CD8-positive, alpha-beta memory T cell (primary cell): ENCODE results near the gene ZFP3. TPM values are rescaled to one million over a fixed set of nuclear protein-coding genes. Genes with fewer than 3 reads are reported as not detected.
"Not testable (repeated sequence)": the region's sequence is repeated elsewhere in the genome, so short reads cannot be mapped to it uniquely, and the experiment has no call there.

Experiments used
- CTCF ChIA-PET: fragments of 350-600 bp; sonication (Branson Sonifier 250); formaldehyde crosslinking; loops from one replicate; lab custom pipeline; 2021; ENCODE audit warnings: antibody characterized with exemption; lab: Charles Lee
- POLR2A ChIA-PET: fragments of 350-600 bp; sonication (Branson Sonifier 250); formaldehyde crosslinking; loops from one replicate; lab custom pipeline; 2021; ENCODE audit warnings: antibody characterized with exemption; lab: Charles Lee
- DNase-seq, 5 donors: peaks; one replicate each; pipeline versions ENCODE4 v3.0.0 to v3.0.0-alpha.2; 2020 to 2022; ENCODE audit warnings: mixed read lengths in 1 of 5
- H3K27ac ChIP-seq: one replicate; pipeline ENCODE4 v1.7.0; 2013; ENCODE audit warnings: low read depth, mild to moderate bottlenecking, low read length, moderate library complexity
- H3K27me3 ChIP-seq: 2 replicates; pipeline ENCODE4 v1.7.0; 2013; ENCODE audit warnings: low read length, mild to moderate bottlenecking; ENCODE audit not compliant: insufficient read depth, poor library complexity, severe bottlenecking
- H3K36me3 ChIP-seq: 2 replicates; pipeline ENCODE4 v1.7.0; 2013; ENCODE audit warnings: mild to moderate bottlenecking, low read length, moderate library complexity; ENCODE audit not compliant: insufficient read depth
- H3K4me1 ChIP-seq: 2 replicates; pipeline ENCODE4 v1.7.0; 2013; ENCODE audit warnings: mild to moderate bottlenecking, low read length, moderate library complexity; ENCODE audit not compliant: insufficient read depth
- H3K4me3 ChIP-seq: 2 replicates; pipeline ENCODE4 v1.7.0; 2013; ENCODE audit warnings: mild to moderate bottlenecking, low read length
- H3K9me3 ChIP-seq: 2 replicates; pipeline ENCODE4 v1.7.0; 2013; ENCODE audit warnings: mild to moderate bottlenecking, low read length
- H3K27ac Mint-ChIP-seq, 8 donors: one replicate each; pipeline ENCODE4 v1.8.0; 2020 to 2021; ENCODE audit warnings: mixed read lengths in 8 of 8, mild to moderate bottlenecking in 6 of 8, inconsistent platforms in 3 of 8, moderate library complexity in 3 of 8
- H3K27me3 Mint-ChIP-seq, 2 donors: one replicate each; pipeline ENCODE4 v1.8.0; 2020 to 2021; ENCODE audit warnings: mixed read lengths in 2 of 2, mild to moderate bottlenecking in 1 of 2, moderate library complexity in 1 of 2
- H3K36me3 Mint-ChIP-seq, 3 donors: one replicate each; pipeline ENCODE4 v1.8.0; 2020 to 2021; ENCODE audit warnings: mixed read lengths in 3 of 3, inconsistent platforms in 1 of 3, mild to moderate bottlenecking in 1 of 3
- H3K4me1 Mint-ChIP-seq, 3 donors: one replicate each; pipeline ENCODE4 v1.8.0; 2020 to 2021; ENCODE audit warnings: mixed read lengths in 3 of 3, inconsistent platforms in 1 of 3, mild to moderate bottlenecking in 1 of 3
- H3K4me3 Mint-ChIP-seq, 7 donors: one replicate each; pipeline ENCODE4 v1.8.0; 2020 to 2021; ENCODE audit warnings: mixed read lengths in 7 of 7, mild to moderate bottlenecking in 6 of 7, moderate library complexity in 4 of 7, inconsistent platforms in 2 of 7
- H3K9me3 Mint-ChIP-seq, 5 donors: one replicate each; pipeline ENCODE4 v1.8.0; 2020 to 2022; ENCODE audit warnings: mixed read lengths in 5 of 5, mild to moderate bottlenecking in 3 of 5, moderate library complexity in 2 of 5, inconsistent platforms in 1 of 5
- polyA plus RNA-seq: library from polyadenylated mRNA; unstranded; fragments of 300-500 nt; fragmentation: Illumina TruSeq; gene quantifications from one replicate; pipeline ENCODE4 v1.2.3, GENCODE V29; 2021
- total RNA-seq, 2 experiments: library from RNA; stranded (reverse); gene quantifications; one replicate each; pipeline ENCODE4 v1.2.3, GENCODE V29; 2021

The ZFP3 gene
- total and polyA plus RNA-seq, 3 experiments from 2014 or later: 0.75 to 4.2 (median 3.7) TPM

DNA sequence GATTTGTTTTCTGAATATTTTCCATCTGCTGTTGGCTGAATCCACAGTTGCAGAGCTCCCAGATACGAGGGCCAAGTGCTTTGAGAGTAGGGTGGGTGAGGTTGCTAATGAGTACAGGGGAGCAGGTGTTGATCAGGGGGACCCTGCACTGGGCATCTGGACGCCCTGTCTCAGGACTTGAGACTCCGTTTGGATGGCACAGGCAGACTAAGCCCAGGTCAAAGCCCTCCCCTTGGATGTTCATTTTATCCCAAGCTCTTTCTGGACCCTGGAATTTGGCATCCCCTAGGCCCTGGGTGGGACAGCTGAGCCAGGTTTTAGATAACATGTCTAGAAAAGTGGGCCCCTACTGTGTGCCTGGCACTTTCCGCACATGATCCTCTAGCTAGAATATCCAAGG is 49.6 kb downstream of the ZFP3 start:
- H3K36me3 Mint-ChIP-seq: no peaks in the 10 kb centered on the region
- no peaks in the 10 kb centered on the region for H3K9me3 Mint-ChIP-seq
- Histone ChIP-seq H3K27me3 (no peaks in the 10 kb centered on the region), H3K27ac (no peak overlapping the region), H3K36me3 (no peaks in the 10 kb centered on the region), H3K9me3 (no peaks in the 10 kb centered on the region), H3K4me3 (no peak overlapping the region), H3K4me1 (no peaks in the 10 kb centered on the region)
- no peak overlapping the region for H3K27ac Mint-ChIP-seq
- DNase-seq: no peak
- H3K4me3 Mint-ChIP-seq: no peak overlapping the region
- ChIA-PET CTCF (no interaction called here), POLR2A (no interaction called here)
- no peaks in the 10 kb centered on the region for H3K4me1 Mint-ChIP-seq
- peaks cover 9 to 31% of the 10 kb centered on the region in 2 donors for H3K27me3 Mint-ChIP-seq

DNA sequence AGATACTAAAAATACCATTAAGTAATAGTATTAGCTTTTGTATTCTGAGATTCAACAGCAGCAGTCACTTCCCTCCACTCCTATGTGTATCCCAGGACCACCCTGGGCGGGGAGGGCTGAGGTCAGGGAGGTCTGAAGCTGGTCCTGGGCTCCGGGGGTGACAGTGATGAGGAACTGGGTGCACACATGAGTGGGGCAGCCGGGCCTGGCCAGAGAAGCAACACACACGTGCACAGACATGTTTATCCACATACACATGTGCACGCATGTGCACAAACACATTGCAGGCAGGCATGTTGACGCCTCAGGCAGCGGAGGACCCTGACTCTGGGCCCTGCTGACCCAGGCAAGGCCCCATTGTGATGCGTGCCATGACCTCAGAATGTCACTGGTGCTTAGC is 50.1 kb downstream of the ZFP3 start:
- H3K9me3 ChIP-seq, H3K9me3 Mint-ChIP-seq, H3K4me1 Mint-ChIP-seq, H3K4me3 ChIP-seq, H3K27ac Mint-ChIP-seq, DNase-seq, CTCF ChIA-PET, H3K36me3 ChIP-seq, H3K36me3 Mint-ChIP-seq, H3K4me1 ChIP-seq, POLR2A ChIA-PET, H3K27ac ChIP-seq, H3K27me3 ChIP-seq, H3K4me3 Mint-ChIP-seq: not testable (repeated sequence)
- H3K27me3 Mint-ChIP-seq: peaks cover 9 to 31% of the 10 kb centered on the region in 2 donors

DNA sequence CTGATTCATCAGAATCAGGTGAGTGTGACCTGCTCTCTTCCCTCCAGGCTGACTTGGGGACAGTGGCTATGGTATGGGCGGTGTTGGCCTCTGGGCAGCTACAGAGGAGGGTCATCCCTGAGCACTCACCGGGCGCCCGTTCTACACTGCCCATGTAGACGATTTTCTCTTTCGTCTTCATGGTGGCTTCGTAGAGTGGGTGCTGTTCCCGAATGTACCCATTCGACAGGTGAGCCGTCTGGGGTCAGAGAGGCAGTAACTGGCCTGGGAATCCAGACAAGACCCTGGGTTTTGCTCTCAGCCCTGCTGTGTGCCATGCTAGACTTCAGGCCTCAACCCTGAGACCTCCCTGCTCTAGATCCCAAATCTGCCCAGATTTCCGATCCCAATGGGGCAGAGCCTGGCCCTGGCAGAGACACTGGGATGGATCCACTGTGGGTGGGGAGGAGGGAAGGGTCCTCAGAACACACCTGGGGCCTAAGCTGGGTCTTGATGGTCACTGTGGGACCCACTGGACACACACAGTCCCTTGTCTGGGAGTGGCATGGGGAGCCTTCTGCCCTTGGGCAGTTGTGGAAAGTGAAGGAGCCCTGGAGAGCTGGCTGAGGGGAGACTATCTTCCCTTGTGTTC is 50.8 kb downstream of the ZFP3 start:
- Mint-ChIP-seq H3K4me3 (no peak overlapping the region), H3K27me3 (peaks cover 5 to 25% of the 10 kb centered on the region in 2 donors), H3K36me3 (no peaks in the 10 kb centered on the region), H3K27ac (no peak overlapping the region), H3K4me1 (no peaks in the 10 kb centered on the region), H3K9me3 (no peaks in the 10 kb centered on the region)
- no peak overlapping the region for H3K27ac ChIP-seq
- no peaks in the 10 kb centered on the region for H3K4me1 ChIP-seq
- DNase-seq: no peak
- H3K36me3 ChIP-seq: no peaks in the 10 kb centered on the region
- no peaks in the 10 kb centered on the region for H3K9me3 ChIP-seq
- POLR2A ChIA-PET: no interaction called here
- H3K27me3 ChIP-seq: no peaks in the 10 kb centered on the region
- no peak overlapping the region for H3K4me3 ChIP-seq
- CTCF ChIA-PET: no interaction called here

DNA sequence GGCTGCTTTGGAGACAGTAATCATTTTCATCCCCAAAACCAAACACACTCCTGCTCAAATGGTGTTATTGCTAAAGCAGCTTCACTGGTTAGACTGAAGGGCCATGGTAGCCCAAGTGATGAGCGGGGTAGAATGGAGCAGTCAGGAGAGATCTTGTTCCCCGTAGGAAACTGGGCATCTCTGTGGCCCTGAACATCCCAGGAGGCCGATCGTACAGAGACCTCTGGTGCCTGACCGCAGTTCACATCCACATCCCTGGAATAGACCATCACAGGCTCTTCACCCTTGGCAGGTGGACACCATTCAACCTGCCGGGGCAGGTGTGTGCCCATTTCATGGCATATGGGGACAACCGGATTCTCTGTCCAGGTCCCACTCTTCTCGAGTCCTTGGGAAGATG is 51.5 kb downstream of the ZFP3 start:
- H3K36me3 ChIP-seq, POLR2A ChIA-PET, H3K4me1 Mint-ChIP-seq, H3K9me3 ChIP-seq, H3K9me3 Mint-ChIP-seq, H3K4me1 ChIP-seq, H3K27ac ChIP-seq, DNase-seq, H3K27ac Mint-ChIP-seq, H3K4me3 Mint-ChIP-seq, H3K36me3 Mint-ChIP-seq, H3K27me3 ChIP-seq, CTCF ChIA-PET, H3K4me3 ChIP-seq: not testable (repeated sequence)
- peaks cover 2 to 19% of the 10 kb centered on the region in 2 donors for H3K27me3 Mint-ChIP-seq

DNA sequence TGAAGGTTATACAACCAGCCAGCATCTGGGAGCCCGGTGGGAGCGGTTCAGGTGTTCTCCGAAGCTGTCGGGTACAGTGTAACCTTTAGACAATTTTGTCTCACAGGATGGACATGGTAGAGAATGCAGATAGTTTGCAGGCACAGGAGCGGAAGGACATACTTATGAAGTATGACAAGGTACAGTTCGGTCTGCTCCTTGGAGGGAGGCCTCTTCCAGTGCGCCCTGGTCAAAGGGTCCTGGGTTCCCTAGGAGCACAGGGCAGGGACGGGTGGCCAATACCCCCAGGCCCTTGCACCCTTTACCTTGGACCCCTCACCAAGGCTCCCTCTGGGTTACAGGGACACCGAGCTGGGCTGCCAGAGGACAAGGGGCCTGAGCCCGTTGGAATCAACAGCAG is 52.0 kb downstream of the ZFP3 start:
- H3K9me3 ChIP-seq, POLR2A ChIA-PET, H3K36me3 ChIP-seq, H3K4me1 ChIP-seq, CTCF ChIA-PET, H3K27ac Mint-ChIP-seq, DNase-seq, H3K4me1 Mint-ChIP-seq, H3K36me3 Mint-ChIP-seq, H3K27me3 ChIP-seq, H3K4me3 ChIP-seq, H3K4me3 Mint-ChIP-seq, H3K27ac ChIP-seq, H3K9me3 Mint-ChIP-seq: not testable (repeated sequence)
- peaks cover 0 to 16% of the 10 kb centered on the region in 2 donors for H3K27me3 Mint-ChIP-seq

DNA sequence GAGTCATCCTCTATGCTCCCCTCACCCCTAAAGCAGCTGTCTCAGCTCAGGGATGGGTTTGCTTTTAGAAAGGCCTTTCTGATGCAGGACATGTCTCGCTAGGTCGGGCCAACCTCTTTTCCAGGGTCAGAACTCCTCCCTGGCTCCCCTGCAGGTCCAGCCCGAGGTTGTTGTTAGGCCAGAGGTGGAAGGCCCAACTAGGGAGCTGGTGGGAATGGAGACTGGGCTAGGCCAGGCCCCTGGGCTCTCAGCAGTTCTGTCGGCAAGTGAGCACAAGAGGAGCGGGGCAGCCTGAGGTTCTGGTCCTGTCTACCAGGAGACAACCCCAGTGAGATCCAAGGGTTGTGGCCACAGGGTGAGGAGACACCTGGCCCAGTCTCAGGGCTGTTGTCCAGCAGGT is 52.4 kb downstream of the ZFP3 start:
- H3K9me3 Mint-ChIP-seq, H3K4me3 Mint-ChIP-seq, H3K27me3 ChIP-seq, H3K36me3 ChIP-seq, CTCF ChIA-PET, H3K27ac ChIP-seq, H3K9me3 ChIP-seq, H3K4me1 Mint-ChIP-seq, DNase-seq, H3K4me1 ChIP-seq, H3K36me3 Mint-ChIP-seq, H3K4me3 ChIP-seq, POLR2A ChIA-PET: not testable (repeated sequence)
- Mint-ChIP-seq H3K27ac (peak overlapping the region in 1 of 8 donors; percentile 72), H3K27me3 (peaks cover 1 to 16% of the 10 kb centered on the region in 2 donors)

DNA sequence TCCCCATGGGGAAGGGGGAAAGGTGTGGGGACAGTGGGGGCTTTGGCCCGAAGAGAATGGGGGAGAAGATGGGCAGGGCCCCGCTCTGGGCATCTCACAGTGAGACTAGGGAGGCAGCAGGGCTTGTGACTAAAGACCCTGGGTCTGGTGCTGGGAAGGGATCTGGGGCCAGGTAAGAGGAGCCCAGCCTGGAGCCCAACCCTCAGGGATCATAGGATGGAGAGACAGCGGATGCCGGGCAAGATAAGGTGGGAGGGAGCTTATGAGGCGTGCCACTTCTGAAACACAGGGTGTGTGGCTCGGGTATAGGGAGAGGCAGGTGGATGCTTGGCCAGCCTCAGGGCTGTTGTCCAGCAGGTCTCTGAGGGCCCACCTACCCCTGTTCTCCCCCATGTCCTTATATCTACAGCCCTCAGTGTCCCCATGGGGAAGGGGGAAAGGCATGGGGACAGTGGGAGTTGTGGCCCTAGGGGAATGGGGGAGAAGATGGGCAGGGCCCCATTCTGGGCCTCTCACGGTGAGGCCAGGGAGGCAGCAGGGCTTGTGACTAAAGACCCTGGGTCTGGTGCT is 53.0 kb downstream of the ZFP3 start:
- no peaks in the 10 kb centered on the region for H3K9me3 Mint-ChIP-seq
- Histone ChIP-seq H3K27ac (no peak overlapping the region), H3K36me3 (no peaks in the 10 kb centered on the region), H3K4me3 (no peak overlapping the region), H3K27me3 (no peaks in the 10 kb centered on the region), H3K9me3 (no peaks in the 10 kb centered on the region), H3K4me1 (no peaks in the 10 kb centered on the region)
- H3K4me1 Mint-ChIP-seq: no peaks in the 10 kb centered on the region
- POLR2A ChIA-PET: no interaction called here
- H3K4me3 Mint-ChIP-seq: no peak overlapping the region
- CTCF ChIA-PET: no interaction called here
- no peaks in the 10 kb centered on the region for H3K36me3 Mint-ChIP-seq
- no peak overlapping the region for H3K27ac Mint-ChIP-seq
- peaks cover 2 to 12% of the 10 kb centered on the region in 2 donors for H3K27me3 Mint-ChIP-seq
- DNase-seq: no peak

DNA sequence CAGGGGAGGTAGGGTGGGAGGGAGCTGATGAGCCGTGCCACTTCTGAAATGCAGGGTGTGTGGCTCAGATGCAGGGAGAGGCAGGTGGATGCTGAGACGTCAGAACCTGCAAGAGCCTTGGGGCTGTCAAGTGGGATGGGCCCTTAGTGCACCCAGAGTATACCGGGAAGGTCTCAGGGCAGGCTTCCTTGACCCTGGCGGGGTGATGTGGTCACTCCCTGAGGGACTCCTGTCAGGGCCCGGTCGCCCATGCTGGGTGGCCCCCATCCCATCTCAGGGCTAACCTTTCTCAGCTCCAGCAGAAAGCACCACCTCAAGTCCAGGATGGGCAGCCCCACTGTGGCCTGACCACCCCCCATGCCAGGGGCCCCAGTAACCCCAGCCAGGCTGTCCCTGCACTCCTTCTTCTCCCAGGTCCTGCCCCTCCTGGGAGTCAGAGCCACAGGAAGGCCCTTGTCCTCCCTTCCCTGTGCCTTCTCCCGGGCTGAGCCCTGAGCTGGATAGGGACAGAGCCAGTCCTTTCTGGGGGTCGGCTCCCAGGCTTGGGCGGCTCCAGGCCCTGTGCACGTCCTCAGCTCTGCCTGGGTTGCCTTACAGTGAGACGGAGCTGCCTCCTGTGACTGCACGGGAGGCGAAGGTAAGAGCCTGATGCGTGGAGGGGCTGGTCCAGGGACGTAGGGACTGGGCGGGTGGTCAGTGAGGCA is 53.7 kb downstream of the ZFP3 start:
- POLR2A ChIA-PET, H3K36me3 Mint-ChIP-seq, H3K27ac ChIP-seq, DNase-seq, H3K9me3 ChIP-seq, H3K4me3 Mint-ChIP-seq, H3K4me1 Mint-ChIP-seq, H3K27me3 Mint-ChIP-seq, H3K9me3 Mint-ChIP-seq, H3K4me1 ChIP-seq, H3K4me3 ChIP-seq, CTCF ChIA-PET, H3K27me3 ChIP-seq, H3K36me3 ChIP-seq, H3K27ac Mint-ChIP-seq: not testable (repeated sequence)
